ENCODE results near the gene FBXL19. TPM values are rescaled to one million over a fixed set of nuclear protein-coding genes. Genes with fewer than 3 reads are reported as not detected.

Gene FBXL19
- total and polyA plus RNA-seq, 2 donors (not counting 1 experiment from before 2014, with no cell fraction given), result 3.1 to 14.5 TPM

DNA sequence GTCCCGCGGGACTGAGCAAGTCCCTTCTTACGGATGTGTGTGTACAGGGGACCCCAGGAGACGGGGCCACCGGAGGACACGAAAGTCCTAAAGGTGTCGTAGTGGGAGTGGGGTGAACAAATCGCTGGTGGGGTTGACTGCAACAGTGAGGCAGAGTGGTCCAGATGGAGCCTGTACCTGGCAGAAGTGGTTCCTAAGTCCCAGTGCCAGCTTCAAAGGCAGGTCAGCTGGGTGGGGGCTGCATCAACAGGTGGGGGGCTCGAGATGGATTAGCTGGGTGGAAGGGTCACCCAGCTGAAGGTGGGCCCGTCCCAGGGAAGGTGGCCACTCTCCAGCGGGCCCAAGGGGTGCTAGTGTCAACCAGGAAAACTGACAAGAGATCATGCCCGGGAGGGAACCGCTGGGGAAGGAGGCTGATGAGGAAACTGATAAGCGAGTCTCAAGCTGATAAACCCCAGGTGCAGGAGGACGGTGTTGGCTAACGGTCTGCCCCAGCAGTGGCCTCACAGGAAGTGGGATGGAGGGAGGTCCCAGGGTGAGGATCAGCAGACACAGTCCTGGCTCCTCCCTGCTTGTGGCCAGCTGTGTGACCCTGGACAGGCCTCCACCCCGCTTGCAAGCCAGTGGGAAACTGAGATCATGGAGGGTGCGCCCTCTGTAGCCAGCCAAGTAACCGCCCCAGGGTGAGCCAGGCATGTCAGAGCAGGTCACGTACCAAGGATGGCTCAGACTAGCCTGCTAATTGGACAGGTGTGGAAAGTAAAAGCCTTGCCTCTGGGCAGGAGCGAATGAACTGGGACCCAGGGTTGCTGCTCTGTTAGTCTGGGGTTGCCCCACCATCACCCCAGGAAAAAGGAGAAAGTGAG lies 26.5 kb downstream of the FBXL19 start:
- Histone ChIP-seq H3K9ac (ENCODE audit: insufficient read depth, low read length) (peak overlapping the region; percentile 76), H3K4me2 (ENCODE audit: extremely low read depth, insufficient read depth, low read length) (peak overlapping the region; percentile 97), H3K27ac (ENCODE audit: insufficient read depth, low read length) (peak overlapping the region; percentile 85), H3K4me1 (ENCODE audit: control insufficient read depth, extremely low read depth, insufficient read depth, low read length) (peaks cover 24% of the 10 kb centered on the region), H4K20me1 (ENCODE audit: control insufficient read depth, extremely low read depth, insufficient read depth, low read length) (no peaks in the 10 kb centered on the region), H3K4me3 (replicated peaks in 1 of 4; ENCODE audit: control extremely low read depth in 1 of 4, insufficient read depth in 1 of 4, low read depth in 3 of 4, low read length in 4 of 4) (peak overlapping the region; percentile 43 to 89 (median 82)), H3K79me2 (ENCODE audit: control insufficient read depth, insufficient read depth, low read length) (peaks cover 8% of the 10 kb centered on the region), H2AFZ (ENCODE audit: low read length) (no peak overlapping the region), H3K27me3 (ENCODE audit: control insufficient read depth, insufficient read depth, low read length) (no peaks in the 10 kb centered on the region), H3K9me3 (ENCODE audit: control insufficient read depth, insufficient read depth, low read depth, low read length) (no peaks in the 10 kb centered on the region), H3K36me3 (ENCODE audit: control insufficient read depth, insufficient read depth, low read length) (peaks cover 12% of the 10 kb centered on the region)
- no peak for TF ChIP-seq EZH2 (IDR thresholded peaks at IDR 0.05; ENCODE audit: low read length, missing control alignments)
- TF ChIP-seq, protein P1, sequence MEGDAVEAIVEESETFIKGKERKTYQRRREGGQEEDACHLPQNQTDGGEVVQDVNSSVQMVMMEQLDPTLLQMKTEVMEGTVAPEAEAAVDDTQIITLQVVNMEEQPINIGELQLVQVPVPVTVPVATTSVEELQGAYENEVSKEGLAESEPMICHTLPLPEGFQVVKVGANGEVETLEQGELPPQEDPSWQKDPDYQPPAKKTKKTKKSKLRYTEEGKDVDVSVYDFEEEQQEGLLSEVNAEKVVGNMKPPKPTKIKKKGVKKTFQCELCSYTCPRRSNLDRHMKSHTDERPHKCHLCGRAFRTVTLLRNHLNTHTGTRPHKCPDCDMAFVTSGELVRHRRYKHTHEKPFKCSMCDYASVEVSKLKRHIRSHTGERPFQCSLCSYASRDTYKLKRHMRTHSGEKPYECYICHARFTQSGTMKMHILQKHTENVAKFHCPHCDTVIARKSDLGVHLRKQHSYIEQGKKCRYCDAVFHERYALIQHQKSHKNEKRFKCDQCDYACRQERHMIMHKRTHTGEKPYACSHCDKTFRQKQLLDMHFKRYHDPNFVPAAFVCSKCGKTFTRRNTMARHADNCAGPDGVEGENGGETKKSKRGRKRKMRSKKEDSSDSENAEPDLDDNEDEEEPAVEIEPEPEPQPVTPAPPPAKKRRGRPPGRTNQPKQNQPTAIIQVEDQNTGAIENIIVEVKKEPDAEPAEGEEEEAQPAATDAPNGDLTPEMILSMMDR (conservative IDR thresholded peaks at IDR 0.05 in 1 of 2, IDR thresholded peaks at IDR 0.05 in 1 of 2; ENCODE audit: low read depth in 1 of 2, low read length in 2 of 2), result peak in 1 of 2 donors; percentile 8
- DNase-seq (ENCODE audit: low read depth in 2 of 2), result peak; percentile 75 to 94

DNA sequence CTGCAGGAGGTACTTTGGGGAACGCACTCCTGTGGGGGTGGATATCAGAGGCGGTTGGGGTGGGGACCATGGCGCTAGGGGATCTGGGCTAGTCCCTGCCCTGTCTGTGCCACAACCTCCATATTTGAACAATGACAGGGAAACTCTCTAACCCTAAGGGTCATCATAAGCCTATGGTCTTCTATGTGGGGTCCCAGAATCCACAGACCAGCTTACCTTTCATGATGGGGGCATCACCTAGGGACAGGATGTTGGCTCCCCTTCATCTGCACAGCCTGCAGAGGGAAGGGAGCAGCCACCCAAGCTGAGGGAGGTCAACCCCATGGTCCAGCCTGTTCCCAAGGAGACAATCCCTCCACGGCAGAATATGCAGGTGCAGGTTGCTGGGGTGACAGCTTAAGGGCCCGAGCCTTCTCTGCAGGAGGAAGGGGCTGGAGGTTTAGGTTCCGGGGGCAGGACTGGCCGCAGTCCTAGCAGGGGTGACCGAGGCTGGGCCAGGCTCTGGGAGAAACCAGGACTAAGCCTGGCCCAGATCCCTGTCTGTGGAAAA lies 27.2 kb downstream of the FBXL19 start:
- Histone ChIP-seq H3K9me3 (ENCODE audit: control insufficient read depth, insufficient read depth, low read depth, low read length) (no peaks in the 10 kb centered on the region), H3K36me3 (ENCODE audit: control insufficient read depth, insufficient read depth, low read length) (peaks cover 12% of the 10 kb centered on the region), H3K4me2 (ENCODE audit: extremely low read depth, insufficient read depth, low read length) (peak overlapping the region; percentile 97), H3K4me3 (replicated peaks in 1 of 4; ENCODE audit: control extremely low read depth in 1 of 4, insufficient read depth in 1 of 4, low read depth in 3 of 4, low read length in 4 of 4) (peak overlapping the region; percentile 43 to 89 (median 82)), H3K9ac (ENCODE audit: insufficient read depth, low read length) (no peak overlapping the region), H3K27me3 (ENCODE audit: control insufficient read depth, insufficient read depth, low read length) (no peaks in the 10 kb centered on the region), H3K27ac (ENCODE audit: insufficient read depth, low read length) (peak overlapping the region; percentile 85), H4K20me1 (ENCODE audit: control insufficient read depth, extremely low read depth, insufficient read depth, low read length) (no peaks in the 10 kb centered on the region), H3K79me2 (ENCODE audit: control insufficient read depth, insufficient read depth, low read length) (peaks cover 8% of the 10 kb centered on the region), H3K4me1 (ENCODE audit: control insufficient read depth, extremely low read depth, insufficient read depth, low read length) (peaks cover 24% of the 10 kb centered on the region), H2AFZ (ENCODE audit: low read length) (no peak overlapping the region)
- DNase-seq (ENCODE audit: low read depth in 2 of 2), result no peak
- TF ChIP-seq, protein P1 (conservative IDR thresholded peaks at IDR 0.05 in 1 of 2, IDR thresholded peaks at IDR 0.05 in 1 of 2; ENCODE audit: low read depth in 1 of 2, low read length in 2 of 2), result no peak
- TF ChIP-seq EZH2 (IDR thresholded peaks at IDR 0.05; ENCODE audit: low read length, missing control alignments), result no peak

DNA sequence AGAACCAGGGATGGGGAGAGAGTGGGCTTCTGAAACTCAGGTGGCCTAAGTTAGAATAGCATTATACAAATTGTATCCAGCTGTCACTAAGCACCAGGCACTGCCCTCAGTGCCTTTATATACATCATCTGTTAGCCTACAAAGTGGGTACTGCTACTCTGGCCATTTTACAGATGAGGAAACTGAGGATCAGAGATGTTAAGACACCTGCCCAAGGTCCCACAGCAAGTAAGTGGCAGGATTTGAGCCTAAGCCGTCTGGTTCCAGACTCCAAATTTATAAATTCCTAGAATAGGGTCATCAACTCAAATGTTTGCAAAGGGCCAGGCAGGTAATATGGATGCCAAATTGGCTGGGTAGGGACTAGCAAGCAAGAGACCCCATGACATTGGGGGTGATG lies 27.8 kb downstream of the FBXL19 start:
- Histone ChIP-seq H3K9ac (ENCODE audit: insufficient read depth, low read length) (no peak overlapping the region), H3K27ac (ENCODE audit: insufficient read depth, low read length) (no peak overlapping the region), H3K4me2 (ENCODE audit: extremely low read depth, insufficient read depth, low read length) (peak overlapping the region; percentile 25), H4K20me1 (ENCODE audit: control insufficient read depth, extremely low read depth, insufficient read depth, low read length) (no peaks in the 10 kb centered on the region), H2AFZ (ENCODE audit: low read length) (no peak overlapping the region), H3K9me3 (ENCODE audit: control insufficient read depth, insufficient read depth, low read depth, low read length) (no peaks in the 10 kb centered on the region), H3K79me2 (ENCODE audit: control insufficient read depth, insufficient read depth, low read length) (peaks cover 8% of the 10 kb centered on the region), H3K36me3 (ENCODE audit: control insufficient read depth, insufficient read depth, low read length) (peaks cover 12% of the 10 kb centered on the region), H3K4me1 (ENCODE audit: control insufficient read depth, extremely low read depth, insufficient read depth, low read length) (peaks cover 24% of the 10 kb centered on the region), H3K4me3 (replicated peaks in 1 of 4; ENCODE audit: control extremely low read depth in 1 of 4, insufficient read depth in 1 of 4, low read depth in 3 of 4, low read length in 4 of 4) (no peak overlapping the region), H3K27me3 (ENCODE audit: control insufficient read depth, insufficient read depth, low read length) (no peaks in the 10 kb centered on the region)
- DNase-seq (ENCODE audit: low read depth in 2 of 2), result no peak
- TF ChIP-seq, protein P1 (conservative IDR thresholded peaks at IDR 0.05 in 1 of 2, IDR thresholded peaks at IDR 0.05 in 1 of 2; ENCODE audit: low read depth in 1 of 2, low read length in 2 of 2), result no peak
- no peak for TF ChIP-seq EZH2 (IDR thresholded peaks at IDR 0.05; ENCODE audit: low read length, missing control alignments)

Measured in fibroblast of lung (primary cell).